Ascending aorta (tissue), 2 donors: Measurements from ENCODE around the gene ADGRF5. TPM values are rescaled to one million over a fixed set of nuclear protein-coding genes. Genes with fewer than 3 reads are reported as not detected.
A peak's percentile ranks its signal among the peaks of the same experiment; 100 is the strongest.

Source experiments
- DNase-seq, 2 donors: peaks; one replicate each; pipeline ENCODE4 v3.0.0-alpha.2; 2019; ENCODE audit warnings: low spot score in 2 of 2
- H3K27ac ChIP-seq, 2 donors: fragments of 200-600 bp; sonication (generic); one replicate each; pipeline ENCODE4 v1.5.1; 2016 to 2017; ENCODE audit warnings: mild to moderate bottlenecking in 1 of 2
- H3K27me3 ChIP-seq: fragments of 200-600 bp; sonication (generic); one replicate; pipeline ENCODE4 v1.5.1; 2017
- H3K36me3 ChIP-seq, 2 donors: fragments of 200-600 bp; sonication (generic); one replicate each; pipeline ENCODE4 v1.5.1; 2016
- H3K4me1 ChIP-seq, 2 donors: fragments of 200-600 bp; sonication (generic); one replicate each; pipeline ENCODE4 v1.5.1; 2016 to 2017; ENCODE audit warnings: mild to moderate bottlenecking in 1 of 2
- H3K4me3 ChIP-seq, 2 donors: fragments of 200-600 bp; sonication (generic); one replicate each; pipeline ENCODE4 v1.5.1; 2016 to 2017; ENCODE audit warnings: mild to moderate bottlenecking in 1 of 2
- H3K9me3 ChIP-seq, 2 donors: fragments of 200-600 bp; sonication (generic); one replicate each; pipeline ENCODE4 v1.5.1; 2016
- intact Hi-C: fragments of 100-400 bp; cut with DNase I; formaldehyde crosslinking; loops from one replicate; pipeline ENCODE4 v1.15.1; 2023
- total RNA-seq: library from RNA; depleted of rRNA; stranded (reverse); fragments of >200 nt; gene quantifications from one replicate; pipeline ENCODE4 v1.1.0, GENCODE V29; 2016
- TF ChIP-seq, protein P1 (sequence below), 3 experiments: fragments of 200-600 bp in 2 of 3; fragments of 450-650 bp in 1 of 3; sonication (generic) in 2 of 3; IDR thresholded peaks; one replicate each; pipeline ENCODE4 v1.5.1; 2016 to 2019; ENCODE audit warnings: antibody characterized with exemption in 3 of 3, mild to moderate bottlenecking in 1 of 3, moderate library complexity in 1 of 3

Gene ADGRF5
- total RNA-seq, 1 donor from 2014 or later = 29.6 TPM

DNA sequence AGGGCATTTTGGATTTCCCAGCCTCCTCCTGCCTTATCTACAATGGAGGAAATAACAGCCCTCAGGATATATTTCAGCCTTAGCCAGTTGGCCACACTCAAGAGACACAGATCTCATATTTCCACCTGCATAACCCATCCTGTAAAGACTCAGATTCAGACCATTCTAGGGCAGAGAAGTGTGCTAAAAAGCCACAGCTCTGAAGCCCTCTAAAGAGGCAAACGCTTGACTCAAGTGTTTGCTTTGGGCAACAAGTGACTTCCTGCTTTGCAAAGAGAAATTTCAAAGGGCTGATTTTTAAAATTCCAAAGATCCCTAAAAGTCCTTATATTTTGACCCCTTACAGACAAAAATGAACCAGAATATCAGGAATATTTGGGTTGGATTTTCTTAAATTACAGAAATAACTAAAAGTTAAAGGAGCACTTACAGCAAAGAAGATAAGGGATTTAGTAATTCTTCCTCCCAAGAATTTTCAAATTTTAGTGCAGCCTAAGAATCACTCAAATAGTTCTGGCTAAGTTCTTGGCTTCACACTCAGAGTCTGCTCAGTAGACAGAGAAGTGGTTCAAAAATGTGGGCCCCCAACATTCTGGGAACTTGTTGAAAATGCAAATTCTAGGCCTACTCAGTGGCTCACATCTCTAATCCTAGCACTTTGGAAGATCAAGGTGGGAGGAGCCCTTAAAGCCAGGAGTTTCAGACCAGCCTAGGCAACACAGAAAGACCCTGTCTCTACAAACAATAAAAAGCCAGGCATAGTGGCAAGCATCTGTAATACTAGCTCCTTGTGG lies 18.9 kb upstream of the ADGRF5 start:
- intact Hi-C loops = no loop called here
- TF ChIP-seq, protein P1, sequence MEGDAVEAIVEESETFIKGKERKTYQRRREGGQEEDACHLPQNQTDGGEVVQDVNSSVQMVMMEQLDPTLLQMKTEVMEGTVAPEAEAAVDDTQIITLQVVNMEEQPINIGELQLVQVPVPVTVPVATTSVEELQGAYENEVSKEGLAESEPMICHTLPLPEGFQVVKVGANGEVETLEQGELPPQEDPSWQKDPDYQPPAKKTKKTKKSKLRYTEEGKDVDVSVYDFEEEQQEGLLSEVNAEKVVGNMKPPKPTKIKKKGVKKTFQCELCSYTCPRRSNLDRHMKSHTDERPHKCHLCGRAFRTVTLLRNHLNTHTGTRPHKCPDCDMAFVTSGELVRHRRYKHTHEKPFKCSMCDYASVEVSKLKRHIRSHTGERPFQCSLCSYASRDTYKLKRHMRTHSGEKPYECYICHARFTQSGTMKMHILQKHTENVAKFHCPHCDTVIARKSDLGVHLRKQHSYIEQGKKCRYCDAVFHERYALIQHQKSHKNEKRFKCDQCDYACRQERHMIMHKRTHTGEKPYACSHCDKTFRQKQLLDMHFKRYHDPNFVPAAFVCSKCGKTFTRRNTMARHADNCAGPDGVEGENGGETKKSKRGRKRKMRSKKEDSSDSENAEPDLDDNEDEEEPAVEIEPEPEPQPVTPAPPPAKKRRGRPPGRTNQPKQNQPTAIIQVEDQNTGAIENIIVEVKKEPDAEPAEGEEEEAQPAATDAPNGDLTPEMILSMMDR (IDR thresholded peaks at IDR 0.05) = no peak
- no peak overlapping the region for H3K4me3 ChIP-seq
- H3K27me3 ChIP-seq = no peaks in the 10 kb centered on the region
- DNase-seq = no peak
- no peaks in the 10 kb centered on the region for H3K4me1 ChIP-seq
- no peaks in the 10 kb centered on the region for H3K36me3 ChIP-seq
- peak overlapping the region in 1 of 2 donors; percentile 7 for H3K27ac ChIP-seq
- no peaks in the 10 kb centered on the region for H3K9me3 ChIP-seq

- intact Hi-C loops = no loop called here
- no peak for DNase-seq
- H3K36me3 ChIP-seq = no peaks in the 10 kb centered on the region
These were observed 15.9 kb upstream of the ADGRF5 start for GRCh38 chr6:46937642-46938041.

DNA sequence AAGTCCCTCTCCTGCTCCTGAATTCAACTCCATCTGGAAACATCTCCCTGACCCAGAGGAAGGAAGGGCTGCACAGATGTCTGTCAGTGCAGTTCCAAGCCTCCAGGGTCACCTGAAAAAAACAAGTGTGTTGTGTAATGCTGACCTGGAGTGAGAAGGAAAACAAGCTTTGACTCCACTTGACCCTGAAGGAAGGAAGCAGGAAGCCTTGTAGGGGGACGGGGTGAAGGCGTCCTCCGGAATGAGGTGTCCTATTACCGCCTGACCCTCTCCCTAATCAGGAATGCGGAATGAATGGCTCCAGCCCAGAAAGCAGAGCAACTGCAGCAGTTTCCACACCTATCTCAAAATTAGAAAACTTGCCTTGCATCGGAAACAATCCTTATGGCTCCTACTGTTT lies 13.9 kb upstream of the ADGRF5 start:
- Histone ChIP-seq H3K4me3 (no peak overlapping the region), H3K27me3 (no peaks in the 10 kb centered on the region), H3K27ac (no peak overlapping the region), H3K9me3 (no peaks in the 10 kb centered on the region), H3K4me1 (peaks cover 0 to 6% of the 10 kb centered on the region in 2 donors), H3K36me3 (no peaks in the 10 kb centered on the region)
- no peak for DNase-seq
- intact Hi-C loops = no loop called here
- TF ChIP-seq, protein P1 (IDR thresholded peaks at IDR 0.05) = no peak

More at GRCh38 chr6:46937642-46938041, 15.9 kb upstream of the ADGRF5 start:
- TF ChIP-seq, protein P1 (IDR thresholded peaks at IDR 0.05) = no peak
- Histone ChIP-seq H3K27me3 (no peaks in the 10 kb centered on the region), H3K4me3 (no peak overlapping the region), H3K27ac (no peak overlapping the region), H3K4me1 (peaks cover 0 to 6% of the 10 kb centered on the region in 2 donors), H3K9me3 (no peaks in the 10 kb centered on the region)

DNA sequence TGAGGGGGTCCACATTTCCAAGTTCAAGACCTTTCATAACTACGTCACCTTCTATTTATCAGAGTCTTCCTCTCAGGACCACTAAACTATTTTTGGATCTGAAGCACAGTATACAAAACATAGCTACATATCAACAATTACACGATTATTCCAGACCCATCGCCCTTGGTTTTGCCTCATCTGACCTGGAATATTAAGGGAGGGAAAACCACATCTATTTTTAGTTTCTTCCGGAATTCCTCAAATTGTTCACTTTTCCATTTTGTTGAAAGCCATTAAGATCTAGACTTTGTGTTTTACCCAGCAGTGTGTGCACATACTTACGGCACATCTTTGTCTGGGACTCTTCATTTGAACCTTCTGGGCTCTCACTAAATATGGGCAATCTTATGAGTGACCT lies 12.0 kb upstream of the ADGRF5 start:
- peak overlapping the region in 1 of 2 donors; percentile 12 for H3K27ac ChIP-seq
- TF ChIP-seq, protein P1 (IDR thresholded peaks at IDR 0.05) = no peak
- DNase-seq = no peak

GRCh38 chr6:46932526-46933319 lies 11.0 kb upstream of the ADGRF5 start:
- intact Hi-C loops = no loop called here
- no peak overlapping the region for H3K27ac ChIP-seq
- TF ChIP-seq, protein P1 (IDR thresholded peaks at IDR 0.05) = no peak
- H3K9me3 ChIP-seq = no peaks in the 10 kb centered on the region
- no peaks in the 10 kb centered on the region for H3K27me3 ChIP-seq
- H3K4me3 ChIP-seq = no peak overlapping the region
- H3K36me3 ChIP-seq = no peaks in the 10 kb centered on the region
- peaks cover 0 to 6% of the 10 kb centered on the region in 2 donors for H3K4me1 ChIP-seq
- DNase-seq = no peak

More for the DNA sequence above, 12.0 kb upstream of the ADGRF5 start:
- Histone ChIP-seq H3K9me3 (no peaks in the 10 kb centered on the region), H3K4me1 (peaks cover 0 to 6% of the 10 kb centered on the region in 2 donors), H3K36me3 (no peaks in the 10 kb centered on the region), H3K27me3 (no peaks in the 10 kb centered on the region), H3K4me3 (no peak overlapping the region)
- intact Hi-C loops = no loop called here
